SK-N-SH treated with all-trans-retinoic acid at 6 μM for 48 hours (cell line): ENCODE measurements around the gene PAK6.

ENCODE experiments used
- ATAC-seq: fragments of 200-7000 bp; cut with Tn5 transposase; 3 replicates; pipeline ENCODE4 v1.9.1; 2020; ENCODE audit warnings: mild to moderate bottlenecking, moderate library complexity
- ARNTL ChIP-seq: fragments of 450-650 bp; formaldehyde crosslinking; IDR thresholded peaks from 2 replicates; pipeline ENCODE4 v1.5.0; 2020; ENCODE audit warnings: low read depth, mild to moderate bottlenecking, moderate library complexity, borderline replicate concordance
- BACH2 ChIP-seq: fragments of 250-450 bp; sonication (Bioruptor Pico); IDR thresholded peaks from 2 replicates; pipeline ENCODE4 v1.9.0; 2021; ENCODE audit warnings: mild to moderate bottlenecking, borderline replicate concordance
- CREB5 ChIP-seq: fragments of 250-450 bp; sonication (Bioruptor Pico); IDR thresholded peaks from 2 replicates; pipeline ENCODE4 v1.5.1; 2020; ENCODE audit warnings: low read depth, mild to moderate bottlenecking, moderate library complexity
- CSDC2 ChIP-seq: fragments of 250-450 bp; sonication (Bioruptor Pico); IDR thresholded peaks from 2 replicates; pipeline ENCODE4 v1.5.0; 2020; ENCODE audit warnings: mild to moderate bottlenecking, moderate library complexity
- GLIS3 ChIP-seq: fragments of 250-450 bp; sonication (Bioruptor Pico); IDR thresholded peaks from 2 replicates; pipeline ENCODE4 v1.5.0; 2020; ENCODE audit warnings: mild to moderate bottlenecking, moderate library complexity
- OSR1 ChIP-seq: fragments of 250-450 bp; sonication (Bioruptor Pico); IDR thresholded peaks from 2 replicates; pipeline ENCODE4 v1.8.0; 2022; ENCODE audit warnings: moderate library complexity, mild to moderate bottlenecking, inconsistent platforms
- PATZ1 ChIP-seq: fragments of 250-450 bp; sonication (Bioruptor Pico); IDR thresholded peaks from 2 replicates; pipeline ENCODE4 v1.8.0; 2020; ENCODE audit warnings: mild to moderate bottlenecking, moderate library complexity, borderline replicate concordance
- PPARA ChIP-seq: fragments of 250-450 bp; sonication (Bioruptor Pico); IDR thresholded peaks from 2 replicates; pipeline ENCODE4 v1.5.0; 2020; ENCODE audit warnings: mild to moderate bottlenecking, borderline replicate concordance
- RARB ChIP-seq: fragments of 250-450 bp; sonication (Bioruptor Pico); IDR thresholded peaks from 2 replicates; pipeline ENCODE4 v1.8.0; 2021; ENCODE audit warnings: mild to moderate bottlenecking, moderate library complexity
- SNAI2 ChIP-seq: fragments of 250-450 bp; sonication (Bioruptor Pico); IDR thresholded peaks from 2 replicates; pipeline ENCODE4 v1.5.0; 2020; ENCODE audit warnings: mild to moderate bottlenecking, moderate library complexity
- TCF4 ChIP-seq: fragments of 250-450 bp; sonication (Bioruptor Pico); IDR thresholded peaks from 2 replicates; pipeline ENCODE4 v1.8.0; 2021; ENCODE audit warnings: mild to moderate bottlenecking, moderate library complexity, borderline replicate concordance
- TOX ChIP-seq: fragments of 250-450 bp; sonication (Bioruptor Pico); IDR thresholded peaks from 2 replicates; pipeline ENCODE4 v1.8.0; 2021; ENCODE audit warnings: mild to moderate bottlenecking, moderate library complexity, borderline replicate concordance
- ZC3H10 ChIP-seq: fragments of 250-450 bp; sonication (Bioruptor Pico); IDR thresholded peaks from 2 replicates; pipeline ENCODE4 v1.5.1; 2021; ENCODE audit warnings: mild to moderate bottlenecking, moderate library complexity
- ZFP30 ChIP-seq: fragments of 450-650 bp; formaldehyde crosslinking; IDR thresholded peaks from 2 replicates; pipeline ENCODE4 v1.5.0; 2022; ENCODE audit warnings: mild to moderate bottlenecking, moderate library complexity
- ZNF565 ChIP-seq: fragments of 450-650 bp; formaldehyde crosslinking; conservative IDR thresholded peaks from 2 replicates; pipeline ENCODE4 v1.5.0; 2020; ENCODE audit warnings: low read depth, mild to moderate bottlenecking, moderate library complexity
- ZNF70 ChIP-seq: fragments of 450-650 bp; formaldehyde crosslinking; IDR thresholded peaks from 2 replicates; pipeline ENCODE4 v1.5.0; 2020; ENCODE audit warnings: mild to moderate bottlenecking, moderate library complexity
- TF ChIP-seq, protein P1 (sequence below): fragments of 250-450 bp; sonication (Bioruptor Pico); IDR thresholded peaks from 2 replicates; pipeline ENCODE4 v1.5.1; 2021; ENCODE audit warnings: mild to moderate bottlenecking, moderate library complexity
- TF ChIP-seq, protein P2 (sequence below): fragments of 250-450 bp; sonication (Bioruptor Pico); IDR thresholded peaks from 2 replicates; pipeline ENCODE4 v1.8.0; 2021; ENCODE audit warnings: low read depth, mild to moderate bottlenecking, moderate library complexity, borderline replicate concordance

The PAK6 gene

GRCh38 chr15:40320931-40321371 lies 82.1 kb downstream of the PAK6 start (continued):
- TF ChIP-seq PPARA (CRISPR knock-in tag) (no peak), RARB (CRISPR knock-in tag) (no peak), ARNTL (CRISPR knock-in tag) (no peak), OSR1 (CRISPR knock-in tag) (no peak), TOX (CRISPR knock-in tag) (no peak), CREB5 (CRISPR knock-in tag) (no peak)
- TF ChIP-seq, protein P1, sequence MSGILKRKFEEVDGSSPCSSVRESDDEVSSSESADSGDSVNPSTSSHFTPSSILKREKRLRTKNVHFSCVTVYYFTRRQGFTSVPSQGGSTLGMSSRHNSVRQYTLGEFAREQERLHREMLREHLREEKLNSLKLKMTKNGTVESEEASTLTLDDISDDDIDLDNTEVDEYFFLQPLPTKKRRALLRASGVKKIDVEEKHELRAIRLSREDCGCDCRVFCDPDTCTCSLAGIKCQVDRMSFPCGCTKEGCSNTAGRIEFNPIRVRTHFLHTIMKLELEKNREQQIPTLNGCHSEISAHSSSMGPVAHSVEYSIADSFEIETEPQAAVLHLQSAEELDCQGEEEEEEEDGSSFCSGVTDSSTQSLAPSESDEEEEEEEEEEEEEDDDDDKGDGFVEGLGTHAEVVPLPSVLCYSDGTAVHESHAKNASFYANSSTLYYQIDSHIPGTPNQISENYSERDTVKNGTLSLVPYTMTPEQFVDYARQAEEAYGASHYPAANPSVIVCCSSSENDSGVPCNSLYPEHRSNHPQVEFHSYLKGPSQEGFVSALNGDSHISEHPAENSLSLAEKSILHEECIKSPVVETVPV (CRISPR knock-in tag): no peak
- TF ChIP-seq, protein P2, sequence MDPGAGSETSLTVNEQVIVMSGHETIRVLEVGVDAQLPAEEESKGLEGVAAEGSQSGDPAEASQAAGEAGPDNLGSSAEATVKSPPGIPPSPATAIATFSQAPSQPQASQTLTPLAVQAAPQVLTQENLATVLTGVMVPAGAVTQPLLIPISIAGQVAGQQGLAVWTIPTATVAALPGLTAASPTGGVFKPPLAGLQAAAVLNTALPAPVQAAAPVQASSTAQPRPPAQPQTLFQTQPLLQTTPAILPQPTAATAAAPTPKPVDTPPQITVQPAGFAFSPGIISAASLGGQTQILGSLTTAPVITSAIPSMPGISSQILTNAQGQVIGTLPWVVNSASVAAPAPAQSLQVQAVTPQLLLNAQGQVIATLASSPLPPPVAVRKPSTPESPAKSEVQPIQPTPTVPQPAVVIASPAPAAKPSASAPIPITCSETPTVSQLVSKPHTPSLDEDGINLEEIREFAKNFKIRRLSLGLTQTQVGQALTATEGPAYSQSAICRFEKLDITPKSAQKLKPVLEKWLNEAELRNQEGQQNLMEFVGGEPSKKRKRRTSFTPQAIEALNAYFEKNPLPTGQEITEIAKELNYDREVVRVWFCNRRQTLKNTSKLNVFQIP (CRISPR knock-in tag): no peak

GRCh38 chr15:40322531-40323238 lies 83.8 kb downstream of the PAK6 start:
- ATAC-seq: no peak
- TF ChIP-seq ZFP30 (CRISPR knock-in tag): no peak
- TF ChIP-seq CSDC2 (CRISPR knock-in tag): no peak
- TF ChIP-seq ZNF565 (CRISPR knock-in tag): no peak
- TF ChIP-seq, protein P1 (CRISPR knock-in tag): no peak
- no peak for TF ChIP-seq TOX (CRISPR knock-in tag)
- no peak for TF ChIP-seq SNAI2 (CRISPR knock-in tag)
- no peak for TF ChIP-seq ZC3H10 (CRISPR knock-in tag)
- TF ChIP-seq PATZ1 (CRISPR knock-in tag): no peak

DNA sequence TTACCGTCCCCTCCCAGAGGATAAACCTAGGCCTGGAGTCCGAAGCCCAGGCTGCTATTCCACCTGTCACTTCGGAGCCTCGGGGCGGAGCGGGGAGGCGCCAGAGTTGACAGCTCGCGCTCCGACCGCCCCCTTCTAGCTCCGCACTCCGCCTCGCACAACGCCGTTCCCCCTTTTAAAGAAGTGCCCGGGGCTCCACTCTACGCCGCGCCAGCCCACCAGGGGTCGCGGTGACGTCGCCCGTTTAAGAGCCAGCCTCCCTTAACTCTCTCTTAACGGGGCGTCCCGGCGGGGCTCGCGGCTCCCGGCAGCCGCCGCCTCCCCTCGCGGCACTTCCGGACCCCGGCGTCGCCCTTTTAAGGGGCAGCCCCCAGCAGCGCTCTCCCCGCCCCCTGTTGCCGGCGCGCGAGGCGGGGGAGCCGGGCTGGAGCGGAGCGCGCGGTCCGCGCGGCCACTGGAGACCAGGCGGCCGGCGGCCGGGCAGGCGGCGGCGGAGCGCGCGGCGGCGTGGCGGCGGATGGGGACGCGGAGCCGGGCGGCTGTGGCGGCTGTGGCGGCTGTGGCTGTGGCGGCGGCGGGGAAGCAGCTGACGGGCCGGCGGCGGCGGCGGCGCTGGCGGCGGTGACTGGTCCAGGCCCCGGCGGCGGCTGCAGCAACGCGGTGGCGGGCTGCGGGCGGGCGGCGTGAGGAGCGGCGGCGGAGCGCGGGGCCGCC lies 84.5 kb downstream of the PAK6 start, which contains the start of gene INAFM2:
Gene INAFM2, plus strand, starts transcription at position 454 of the 714 bp plus-strand sequence. CDS start 364 bp downstream, outside the sequence.
- ATAC-seq: peak; percentile 90
- no peak for TF ChIP-seq CSDC2 (CRISPR knock-in tag)
- TF ChIP-seq, protein P2 (CRISPR knock-in tag): no peak
- no peak for TF ChIP-seq ZFP30 (CRISPR knock-in tag)
- no peak for TF ChIP-seq PPARA (CRISPR knock-in tag)
- no peak for TF ChIP-seq GLIS3 (CRISPR knock-in tag)
- no peak for TF ChIP-seq PATZ1 (CRISPR knock-in tag)
- TF ChIP-seq ZC3H10 (CRISPR knock-in tag): no peak
- TF ChIP-seq TCF4 (CRISPR knock-in tag): no peak
- TF ChIP-seq BACH2 (CRISPR knock-in tag): no peak
- TF ChIP-seq OSR1 (CRISPR knock-in tag): no peak
- TF ChIP-seq CREB5 (CRISPR knock-in tag): no peak
- no peak for TF ChIP-seq ZNF70
- TF ChIP-seq ARNTL (CRISPR knock-in tag): no peak
